GM23338 (cell line): Measurements from ENCODE around the gene TCERG1L. TPM values are rescaled to one million over a fixed set of nuclear protein-coding genes. Genes with fewer than 3 reads are reported as not detected.

Source experiments
- ATAC-seq: fragments of 200-7000 bp; cut with Tn5 transposase; 3 replicates; pipeline ENCODE4 v1.9.1; 2020
- DNase-seq: peaks from one replicate; pipeline ENCODE4 v3.0.0-alpha.2; 2015; ENCODE audit warnings: low spot score
- H2AFZ ChIP-seq: fragments of 200-600 bp; sonication (generic); 2 replicates; pipeline ENCODE4 v1.8.0; 2016; ENCODE audit warnings: antibody characterized with exemption, mild to moderate bottlenecking, moderate library complexity
- H3F3A ChIP-seq: fragments of 200-600 bp; sonication (generic); replicated peaks from 2 replicates; pipeline ENCODE4 v1.8.0; 2017; ENCODE audit warnings: antibody characterized with exemption, mixed run types, low read depth
- H3K27ac ChIP-seq: fragments of 200-600 bp; sonication (generic); 2 replicates; pipeline ENCODE4 v1.6.1; 2016; ENCODE audit warnings: low read depth
- H3K27me3 ChIP-seq: fragments of 200-600 bp; sonication (generic); 2 replicates; pipeline ENCODE4 v1.8.0; 2016; ENCODE audit warnings: mild to moderate bottlenecking, mixed run types, moderate library complexity; ENCODE audit not compliant: insufficient read depth
- H3K36me3 ChIP-seq: fragments of 200-600 bp; sonication (generic); 2 replicates; pipeline ENCODE4 v1.8.0; 2016; ENCODE audit warnings: mild to moderate bottlenecking; ENCODE audit not compliant: insufficient read depth
- H3K4me1 ChIP-seq: fragments of 200-600 bp; sonication (generic); 2 replicates; pipeline ENCODE4 v1.8.0; 2016; ENCODE audit warnings: mild to moderate bottlenecking, moderate library complexity; ENCODE audit not compliant: insufficient read depth
- H3K4me2 ChIP-seq: fragments of 200-600 bp; sonication (generic); 2 replicates; pipeline ENCODE4 v1.7.1; 2017; ENCODE audit warnings: mixed run types
- H3K4me3 ChIP-seq: fragments of 200-600 bp; sonication (generic); 2 replicates; pipeline ENCODE4 v1.6.1; 2016; ENCODE audit warnings: mixed run types
- H3K79me2 ChIP-seq: fragments of 200-600 bp; sonication (generic); replicated peaks from 2 replicates; pipeline ENCODE4 v1.8.0; 2017; ENCODE audit warnings: mild to moderate bottlenecking; ENCODE audit not compliant: insufficient read depth
- H3K9me2 ChIP-seq: fragments of 200-600 bp; sonication (generic); 2 replicates; pipeline ENCODE4 v1.8.0; 2017; ENCODE audit not compliant: insufficient read depth
- H4K20me1 ChIP-seq: fragments of 200-600 bp; sonication (generic); replicated peaks from 2 replicates; pipeline ENCODE4 v1.8.0; 2017; ENCODE audit warnings: mild to moderate bottlenecking; ENCODE audit not compliant: insufficient read depth
- H3K27ac Mint-ChIP-seq: 2 replicates; pipeline ENCODE4 v1.8.0; 2020; ENCODE audit warnings: inconsistent platforms, mild to moderate bottlenecking, moderate library complexity, mixed read lengths
- H3K27me3 Mint-ChIP-seq: 3 replicates; pipeline ENCODE4 v1.8.0; 2022; ENCODE audit warnings: low read depth, mild to moderate bottlenecking, moderate library complexity, mixed read lengths, inconsistent platforms; ENCODE audit not compliant: insufficient read depth, poor library complexity
- H3K36me3 Mint-ChIP-seq: 3 replicates; pipeline ENCODE4 v1.8.0; 2021; ENCODE audit warnings: low read depth, mild to moderate bottlenecking, inconsistent platforms, moderate library complexity, mixed read lengths
- H3K4me1 Mint-ChIP-seq: 3 replicates; pipeline ENCODE4 v1.8.0; 2020; ENCODE audit warnings: mild to moderate bottlenecking, inconsistent platforms, mixed read lengths
- H3K4me3 Mint-ChIP-seq: 3 replicates; pipeline ENCODE4 v1.8.0; 2021; ENCODE audit warnings: moderate library complexity, mild to moderate bottlenecking, inconsistent platforms, mixed read lengths
- H3K9me3 Mint-ChIP-seq: 3 replicates; pipeline ENCODE4 v1.8.0; 2020; ENCODE audit warnings: moderate library complexity, mild to moderate bottlenecking, inconsistent platforms, mixed read lengths
- CREB1 ChIP-seq: fragments of 250-450 bp; sonication (Bioruptor Pico); IDR thresholded peaks from 2 replicates; pipeline ENCODE4 v1.5.0; 2020; ENCODE audit warnings: low read depth, mild to moderate bottlenecking, moderate library complexity
- EZH2 ChIP-seq: fragments of 200-600 bp; sonication (generic); IDR thresholded peaks from one replicate; pipeline ENCODE4 v1.8.0; 2017; ENCODE audit warnings: antibody characterized with exemption, mild to moderate bottlenecking, low read depth; ENCODE audit not compliant: unreplicated experiment
- EZH2phosphoT487 ChIP-seq: fragments of 200-600 bp; sonication (generic); IDR thresholded peaks from one replicate; pipeline ENCODE4 v1.8.1; 2018; ENCODE audit warnings: antibody characterized with exemption; ENCODE audit not compliant: unreplicated experiment
- NANOG ChIP-seq: IDR thresholded peaks from 2 replicates; pipeline ENCODE4 v1.6.1; 2016; ENCODE audit warnings: antibody characterized with exemption, borderline replicate concordance
- POLR2AphosphoS5 ChIP-seq: IDR thresholded peaks from 2 replicates; pipeline ENCODE4 v1.6.1; 2016; ENCODE audit warnings: antibody characterized with exemption, low read depth
- STAT1 ChIP-seq: IDR thresholded peaks from one replicate; pipeline ENCODE4 v1.6.1; 2016; ENCODE audit warnings: antibody characterized with exemption; ENCODE audit not compliant: unreplicated experiment
- ZNF114 ChIP-seq: fragments of 250-450 bp; sonication (Bioruptor Pico); IDR thresholded peaks from 2 replicates; pipeline ENCODE4 v1.5.0; 2020; ENCODE audit warnings: mild to moderate bottlenecking, moderate library complexity
- ZNF331 ChIP-seq: fragments of 250-450 bp; sonication (Bioruptor Pico); IDR thresholded peaks from 2 replicates; pipeline ENCODE4 v1.5.0; 2020; ENCODE audit warnings: low read depth, mild to moderate bottlenecking, moderate library complexity
- polyA plus RNA-seq: library from polyadenylated mRNA; unstranded; fragments of >200 nt; fragmentation: Nextera tagmentation; extraction: Ambion mirVana; gene quantifications from 2 replicates; pipeline ENCODE4 v1.2.1, GENCODE V29; 2016
- total RNA-seq: library from RNA; depleted of rRNA; stranded (reverse); fragments of >200 nt; shearing (Covaris generic); gene quantifications from 2 replicates; pipeline ENCODE4 v1.2.3, GENCODE V29; 2014
- TF ChIP-seq, protein P1 (sequence below): IDR thresholded peaks from 2 replicates; pipeline ENCODE4 v1.6.1; 2016; ENCODE audit warnings: antibody characterized with exemption
- TF ChIP-seq, protein P2 (sequence below): fragments of 250-450 bp; sonication (Bioruptor Pico); IDR thresholded peaks from 2 replicates; pipeline ENCODE4 v1.5.0; 2020; ENCODE audit warnings: mild to moderate bottlenecking, moderate library complexity
- TF ChIP-seq, protein P3 (sequence below): IDR thresholded peaks from one replicate; pipeline ENCODE4 v1.6.1; 2018; ENCODE audit warnings: antibody characterized with exemption; ENCODE audit not compliant: unreplicated experiment
- TF ChIP-seq, protein P4 (sequence below), 2 experiments: fragments of 200-600 bp in 1 of 2; sonication (generic) in 1 of 2; conservative IDR thresholded peaks; 2 replicates each; pipeline versions ENCODE4 v1.5.1 to v1.6.1; 2016 to 2017; ENCODE audit warnings: antibody characterized with exemption in 2 of 2, low read depth in 2 of 2, mild to moderate bottlenecking in 2 of 2, moderate library complexity in 1 of 2

Gene TCERG1L
- total and polyA plus RNA-seq, 2 experiments from 2014 or later = 3.9 to 5.5 TPM

DNA sequence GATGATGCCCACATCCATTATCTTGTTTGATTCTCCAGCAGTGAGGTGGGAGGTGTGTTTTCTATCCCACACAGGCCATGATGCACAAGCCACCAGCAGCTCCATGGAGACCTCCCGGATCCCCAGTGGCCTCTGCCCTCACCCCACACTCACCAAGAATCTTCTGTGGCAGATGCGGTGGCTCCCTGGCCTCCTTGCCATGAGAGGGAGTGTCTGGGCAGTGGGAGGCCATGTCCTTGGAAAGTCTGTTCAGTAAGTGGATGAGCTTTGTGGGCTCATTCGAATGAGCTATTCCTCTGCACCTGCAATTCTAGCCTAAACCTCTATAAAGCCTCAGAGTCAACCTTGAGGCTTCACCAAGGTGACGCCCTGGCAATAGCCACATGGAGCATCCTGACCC, 243.8 kb downstream of the TCERG1L start:
- no peaks in the 10 kb centered on the region; the same call in 2 of the 3 replicates for H3K36me3 Mint-ChIP-seq
- H2AFZ ChIP-seq = no peak overlapping the region
- peaks cover 54% of the 10 kb centered on the region for H3K9me3 Mint-ChIP-seq
- no peaks in the 10 kb centered on the region for H3K36me3 ChIP-seq
- peaks cover 15% of the 10 kb centered on the region for H3K4me1 ChIP-seq
- no peak for TF ChIP-seq ZNF114 (CRISPR knock-in tag)
- TF ChIP-seq, protein P1, sequence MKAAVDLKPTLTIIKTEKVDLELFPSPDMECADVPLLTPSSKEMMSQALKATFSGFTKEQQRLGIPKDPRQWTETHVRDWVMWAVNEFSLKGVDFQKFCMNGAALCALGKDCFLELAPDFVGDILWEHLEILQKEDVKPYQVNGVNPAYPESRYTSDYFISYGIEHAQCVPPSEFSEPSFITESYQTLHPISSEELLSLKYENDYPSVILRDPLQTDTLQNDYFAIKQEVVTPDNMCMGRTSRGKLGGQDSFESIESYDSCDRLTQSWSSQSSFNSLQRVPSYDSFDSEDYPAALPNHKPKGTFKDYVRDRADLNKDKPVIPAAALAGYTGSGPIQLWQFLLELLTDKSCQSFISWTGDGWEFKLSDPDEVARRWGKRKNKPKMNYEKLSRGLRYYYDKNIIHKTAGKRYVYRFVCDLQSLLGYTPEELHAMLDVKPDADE = no peak
- TF ChIP-seq ZNF331 (CRISPR knock-in tag) = no peak
- TF ChIP-seq EZH2phosphoT487 = no peak
- TF ChIP-seq CREB1 (CRISPR knock-in tag) = no peak
- no peak for TF ChIP-seq NANOG
- no peak for TF ChIP-seq EZH2
- TF ChIP-seq, protein P2, sequence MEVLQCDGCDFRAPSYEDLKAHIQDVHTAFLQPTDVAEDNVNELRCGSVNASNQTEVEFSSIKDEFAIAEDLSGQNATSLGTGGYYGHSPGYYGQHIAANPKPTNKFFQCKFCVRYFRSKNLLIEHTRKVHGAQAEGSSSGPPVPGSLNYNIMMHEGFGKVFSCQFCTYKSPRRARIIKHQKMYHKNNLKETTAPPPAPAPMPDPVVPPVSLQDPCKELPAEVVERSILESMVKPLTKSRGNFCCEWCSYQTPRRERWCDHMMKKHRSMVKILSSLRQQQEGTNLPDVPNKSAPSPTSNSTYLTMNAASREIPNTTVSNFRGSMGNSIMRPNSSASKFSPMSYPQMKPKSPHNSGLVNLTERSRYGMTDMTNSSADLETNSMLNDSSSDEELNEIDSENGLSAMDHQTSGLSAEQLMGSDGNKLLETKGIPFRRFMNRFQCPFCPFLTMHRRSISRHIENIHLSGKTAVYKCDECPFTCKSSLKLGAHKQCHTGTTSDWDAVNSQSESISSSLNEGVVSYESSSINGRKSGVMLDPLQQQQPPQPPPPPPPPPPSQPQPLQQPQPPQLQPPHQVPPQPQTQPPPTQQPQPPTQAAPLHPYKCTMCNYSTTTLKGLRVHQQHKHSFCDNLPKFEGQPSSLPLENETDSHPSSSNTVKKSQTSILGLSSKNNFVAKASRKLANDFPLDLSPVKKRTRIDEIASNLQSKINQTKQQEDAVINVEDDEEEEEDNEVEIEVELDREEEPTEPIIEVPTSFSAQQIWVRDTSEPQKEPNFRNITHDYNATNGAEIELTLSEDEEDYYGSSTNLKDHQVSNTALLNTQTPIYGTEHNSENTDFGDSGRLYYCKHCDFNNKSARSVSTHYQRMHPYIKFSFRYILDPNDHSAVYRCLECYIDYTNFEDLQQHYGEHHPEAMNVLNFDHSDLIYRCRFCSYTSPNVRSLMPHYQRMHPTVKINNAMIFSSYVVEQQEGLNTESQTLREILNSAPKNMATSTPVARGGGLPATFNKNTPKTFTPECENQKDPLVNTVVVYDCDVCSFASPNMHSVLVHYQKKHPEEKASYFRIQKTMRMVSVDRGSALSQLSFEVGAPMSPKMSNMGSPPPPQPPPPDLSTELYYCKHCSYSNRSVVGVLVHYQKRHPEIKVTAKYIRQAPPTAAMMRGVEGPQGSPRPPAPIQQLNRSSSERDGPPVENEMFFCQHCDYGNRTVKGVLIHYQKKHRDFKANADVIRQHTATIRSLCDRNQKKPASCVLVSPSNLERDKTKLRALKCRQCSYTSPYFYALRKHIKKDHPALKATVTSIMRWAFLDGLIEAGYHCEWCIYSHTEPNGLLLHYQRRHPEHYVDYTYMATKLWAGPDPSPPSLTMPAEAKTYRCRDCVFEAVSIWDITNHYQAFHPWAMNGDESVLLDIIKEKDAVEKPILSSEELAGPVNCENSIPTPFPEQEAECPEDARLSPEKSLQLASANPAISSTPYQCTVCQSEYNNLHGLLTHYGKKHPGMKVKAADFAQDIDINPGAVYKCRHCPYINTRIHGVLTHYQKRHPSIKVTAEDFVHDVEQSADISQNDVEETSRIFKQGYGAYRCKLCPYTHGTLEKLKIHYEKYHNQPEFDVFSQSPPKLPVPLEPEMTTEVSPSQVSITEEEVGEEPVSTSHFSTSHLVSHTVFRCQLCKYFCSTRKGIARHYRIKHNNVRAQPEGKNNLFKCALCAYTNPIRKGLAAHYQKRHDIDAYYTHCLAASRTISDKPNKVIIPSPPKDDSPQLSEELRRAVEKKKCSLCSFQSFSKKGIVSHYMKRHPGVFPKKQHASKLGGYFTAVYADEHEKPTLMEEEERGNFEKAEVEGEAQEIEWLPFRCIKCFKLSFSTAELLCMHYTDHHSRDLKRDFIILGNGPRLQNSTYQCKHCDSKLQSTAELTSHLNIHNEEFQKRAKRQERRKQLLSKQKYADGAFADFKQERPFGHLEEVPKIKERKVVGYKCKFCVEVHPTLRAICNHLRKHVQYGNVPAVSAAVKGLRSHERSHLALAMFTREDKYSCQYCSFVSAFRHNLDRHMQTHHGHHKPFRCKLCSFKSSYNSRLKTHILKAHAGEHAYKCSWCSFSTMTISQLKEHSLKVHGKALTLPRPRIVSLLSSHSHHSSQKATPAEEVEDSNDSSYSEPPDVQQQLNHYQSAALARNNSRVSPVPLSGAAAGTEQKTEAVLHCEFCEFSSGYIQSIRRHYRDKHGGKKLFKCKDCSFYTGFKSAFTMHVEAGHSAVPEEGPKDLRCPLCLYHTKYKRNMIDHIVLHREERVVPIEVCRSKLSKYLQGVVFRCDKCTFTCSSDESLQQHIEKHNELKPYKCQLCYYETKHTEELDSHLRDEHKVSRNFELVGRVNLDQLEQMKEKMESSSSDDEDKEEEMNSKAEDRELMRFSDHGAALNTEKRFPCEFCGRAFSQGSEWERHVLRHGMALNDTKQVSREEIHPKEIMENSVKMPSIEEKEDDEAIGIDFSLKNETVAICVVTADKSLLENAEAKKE (CRISPR knock-in tag) = no peak
- TF ChIP-seq, protein P3, sequence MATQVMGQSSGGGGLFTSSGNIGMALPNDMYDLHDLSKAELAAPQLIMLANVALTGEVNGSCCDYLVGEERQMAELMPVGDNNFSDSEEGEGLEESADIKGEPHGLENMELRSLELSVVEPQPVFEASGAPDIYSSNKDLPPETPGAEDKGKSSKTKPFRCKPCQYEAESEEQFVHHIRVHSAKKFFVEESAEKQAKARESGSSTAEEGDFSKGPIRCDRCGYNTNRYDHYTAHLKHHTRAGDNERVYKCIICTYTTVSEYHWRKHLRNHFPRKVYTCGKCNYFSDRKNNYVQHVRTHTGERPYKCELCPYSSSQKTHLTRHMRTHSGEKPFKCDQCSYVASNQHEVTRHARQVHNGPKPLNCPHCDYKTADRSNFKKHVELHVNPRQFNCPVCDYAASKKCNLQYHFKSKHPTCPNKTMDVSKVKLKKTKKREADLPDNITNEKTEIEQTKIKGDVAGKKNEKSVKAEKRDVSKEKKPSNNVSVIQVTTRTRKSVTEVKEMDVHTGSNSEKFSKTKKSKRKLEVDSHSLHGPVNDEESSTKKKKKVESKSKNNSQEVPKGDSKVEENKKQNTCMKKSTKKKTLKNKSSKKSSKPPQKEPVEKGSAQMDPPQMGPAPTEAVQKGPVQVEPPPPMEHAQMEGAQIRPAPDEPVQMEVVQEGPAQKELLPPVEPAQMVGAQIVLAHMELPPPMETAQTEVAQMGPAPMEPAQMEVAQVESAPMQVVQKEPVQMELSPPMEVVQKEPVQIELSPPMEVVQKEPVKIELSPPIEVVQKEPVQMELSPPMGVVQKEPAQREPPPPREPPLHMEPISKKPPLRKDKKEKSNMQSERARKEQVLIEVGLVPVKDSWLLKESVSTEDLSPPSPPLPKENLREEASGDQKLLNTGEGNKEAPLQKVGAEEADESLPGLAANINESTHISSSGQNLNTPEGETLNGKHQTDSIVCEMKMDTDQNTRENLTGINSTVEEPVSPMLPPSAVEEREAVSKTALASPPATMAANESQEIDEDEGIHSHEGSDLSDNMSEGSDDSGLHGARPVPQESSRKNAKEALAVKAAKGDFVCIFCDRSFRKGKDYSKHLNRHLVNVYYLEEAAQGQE = no peak
- TF ChIP-seq POLR2AphosphoS5 = no peak
- TF ChIP-seq, protein P4, sequence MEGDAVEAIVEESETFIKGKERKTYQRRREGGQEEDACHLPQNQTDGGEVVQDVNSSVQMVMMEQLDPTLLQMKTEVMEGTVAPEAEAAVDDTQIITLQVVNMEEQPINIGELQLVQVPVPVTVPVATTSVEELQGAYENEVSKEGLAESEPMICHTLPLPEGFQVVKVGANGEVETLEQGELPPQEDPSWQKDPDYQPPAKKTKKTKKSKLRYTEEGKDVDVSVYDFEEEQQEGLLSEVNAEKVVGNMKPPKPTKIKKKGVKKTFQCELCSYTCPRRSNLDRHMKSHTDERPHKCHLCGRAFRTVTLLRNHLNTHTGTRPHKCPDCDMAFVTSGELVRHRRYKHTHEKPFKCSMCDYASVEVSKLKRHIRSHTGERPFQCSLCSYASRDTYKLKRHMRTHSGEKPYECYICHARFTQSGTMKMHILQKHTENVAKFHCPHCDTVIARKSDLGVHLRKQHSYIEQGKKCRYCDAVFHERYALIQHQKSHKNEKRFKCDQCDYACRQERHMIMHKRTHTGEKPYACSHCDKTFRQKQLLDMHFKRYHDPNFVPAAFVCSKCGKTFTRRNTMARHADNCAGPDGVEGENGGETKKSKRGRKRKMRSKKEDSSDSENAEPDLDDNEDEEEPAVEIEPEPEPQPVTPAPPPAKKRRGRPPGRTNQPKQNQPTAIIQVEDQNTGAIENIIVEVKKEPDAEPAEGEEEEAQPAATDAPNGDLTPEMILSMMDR (conservative IDR thresholded peaks at IDR 0.05; ENCODE audit: low read depth in 2 of 2) = no peak
- no peak for TF ChIP-seq STAT1
- no peak overlapping the region for H3K27ac ChIP-seq
- H3K4me3 Mint-ChIP-seq = no peak overlapping the region
- peaks cover 5% of the 10 kb centered on the region for H3K27me3 Mint-ChIP-seq
- no peaks in the 10 kb centered on the region for H3K9me2 ChIP-seq
- H3F3A ChIP-seq = peaks cover 5% of the 10 kb centered on the region
- no peak overlapping the region for H3K4me3 ChIP-seq
- H3K27ac Mint-ChIP-seq = no peak overlapping the region
- H3K4me1 Mint-ChIP-seq = peaks cover 34% of the 10 kb centered on the region
- DNase-seq (no peak), ATAC-seq (no peak)
- H3K4me2 ChIP-seq = no peak overlapping the region
- no peaks in the 10 kb centered on the region for H4K20me1 ChIP-seq
- no peaks in the 10 kb centered on the region for H3K79me2 ChIP-seq
- no peaks in the 10 kb centered on the region for H3K27me3 ChIP-seq
